Epithelial cell of esophagus (primary cell): ENCODE results near the gene IRGC.

Experiments used
- DNase-seq: peaks from one replicate; pipeline ENCODE4 v3.0.0; 2010; ENCODE audit warnings: low read depth
- H3K4me3 ChIP-seq: 2 replicates; pipeline ENCODE4 v1.5.1; 2011; ENCODE audit warnings: mild to moderate bottlenecking, low read length, control low read depth
- TF ChIP-seq, protein P1 (sequence below): IDR thresholded peaks from 2 replicates; pipeline ENCODE4 v1.5.1; 2011; ENCODE audit warnings: low read depth, mild to moderate bottlenecking, low read length, control low read depth, inconsistent platforms; ENCODE audit not compliant: insufficient read depth; ENCODE audit errors: missing control alignments

Gene IRGC

GRCh38 chr19:43749898-43750297 lies 34.0 kb downstream of the IRGC start:
- TF ChIP-seq, protein P1, sequence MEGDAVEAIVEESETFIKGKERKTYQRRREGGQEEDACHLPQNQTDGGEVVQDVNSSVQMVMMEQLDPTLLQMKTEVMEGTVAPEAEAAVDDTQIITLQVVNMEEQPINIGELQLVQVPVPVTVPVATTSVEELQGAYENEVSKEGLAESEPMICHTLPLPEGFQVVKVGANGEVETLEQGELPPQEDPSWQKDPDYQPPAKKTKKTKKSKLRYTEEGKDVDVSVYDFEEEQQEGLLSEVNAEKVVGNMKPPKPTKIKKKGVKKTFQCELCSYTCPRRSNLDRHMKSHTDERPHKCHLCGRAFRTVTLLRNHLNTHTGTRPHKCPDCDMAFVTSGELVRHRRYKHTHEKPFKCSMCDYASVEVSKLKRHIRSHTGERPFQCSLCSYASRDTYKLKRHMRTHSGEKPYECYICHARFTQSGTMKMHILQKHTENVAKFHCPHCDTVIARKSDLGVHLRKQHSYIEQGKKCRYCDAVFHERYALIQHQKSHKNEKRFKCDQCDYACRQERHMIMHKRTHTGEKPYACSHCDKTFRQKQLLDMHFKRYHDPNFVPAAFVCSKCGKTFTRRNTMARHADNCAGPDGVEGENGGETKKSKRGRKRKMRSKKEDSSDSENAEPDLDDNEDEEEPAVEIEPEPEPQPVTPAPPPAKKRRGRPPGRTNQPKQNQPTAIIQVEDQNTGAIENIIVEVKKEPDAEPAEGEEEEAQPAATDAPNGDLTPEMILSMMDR: no peak
- DNase-seq: no peak
- H3K4me3 ChIP-seq: no peak overlapping the region

DNA sequence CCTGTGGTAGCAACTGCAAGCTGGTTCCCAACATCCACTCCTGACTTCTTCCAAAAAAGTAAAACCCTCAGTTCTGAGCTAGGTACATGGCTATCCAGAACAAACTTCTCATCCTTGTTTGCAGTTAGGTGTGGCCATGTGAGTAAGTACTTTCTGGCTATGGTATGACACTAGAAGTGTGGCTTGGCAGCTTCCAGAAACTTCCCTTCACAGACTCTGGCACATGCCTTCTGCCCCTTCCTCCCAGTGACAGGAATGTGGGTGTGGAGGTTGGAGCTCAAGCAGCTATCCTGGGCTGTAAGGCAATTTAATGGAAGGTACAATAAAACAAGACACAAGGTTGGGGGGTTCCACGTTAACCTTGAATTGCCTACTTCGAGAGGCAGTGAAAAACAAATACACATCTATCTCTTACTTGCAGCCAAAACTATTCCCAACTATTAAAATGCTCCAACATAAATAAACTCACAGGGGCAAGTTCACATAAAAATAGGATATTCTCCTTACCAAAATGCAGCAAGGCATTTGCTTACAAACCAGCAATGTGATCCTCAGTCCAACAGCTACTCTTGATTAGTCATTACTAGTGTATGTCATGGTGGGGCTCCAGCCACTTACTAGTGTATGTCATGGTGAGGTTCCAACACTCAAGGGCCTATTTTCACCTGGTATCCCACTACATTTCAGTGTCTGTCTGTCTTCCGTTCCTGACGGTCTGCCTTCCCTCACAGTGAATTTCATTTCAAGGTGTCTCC lies 35.8 kb downstream of the IRGC start:
- no peak overlapping the region for H3K4me3 ChIP-seq

DNA sequence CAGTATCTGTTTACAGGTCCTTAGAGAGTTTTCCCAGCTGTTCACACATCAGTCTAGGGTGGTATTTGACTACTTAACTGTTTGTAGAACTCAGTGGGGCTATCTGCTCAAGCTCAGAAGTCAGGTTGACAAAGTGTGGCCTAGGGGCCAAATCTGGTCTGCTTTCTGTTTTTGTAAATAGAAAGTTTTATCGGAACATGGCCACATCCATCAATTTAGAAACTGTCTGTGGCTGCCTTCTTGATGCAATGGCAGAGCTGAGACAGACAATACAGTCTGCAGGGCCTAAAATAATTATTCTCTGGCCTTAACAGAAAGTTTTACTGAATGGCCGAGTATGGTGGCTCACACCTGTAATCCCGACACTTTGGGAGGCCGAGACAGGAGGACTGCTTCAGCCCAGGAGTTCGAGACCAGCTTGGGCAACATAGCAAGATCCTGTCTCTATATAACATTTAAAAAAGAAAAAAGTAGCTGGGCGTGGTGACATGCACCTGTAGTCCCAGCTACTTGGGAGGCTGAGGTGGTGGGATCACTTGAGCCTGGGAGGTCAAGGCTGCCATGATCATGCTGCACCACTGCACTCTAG lies 36.5 kb downstream of the IRGC start:
- DNase-seq: no peak
- no peak overlapping the region for H3K4me3 ChIP-seq
- TF ChIP-seq, protein P1: no peak

More for the DNA sequence above, 35.8 kb downstream of the IRGC start:
- DNase-seq: peak; percentile 56
- TF ChIP-seq, protein P1: no peak

GRCh38 chr19:43754253-43754502 lies 38.3 kb downstream of the IRGC start:
- DNase-seq: no peak
- TF ChIP-seq, protein P1: no peak
- H3K4me3 ChIP-seq: peak overlapping the region; percentile 85

DNA sequence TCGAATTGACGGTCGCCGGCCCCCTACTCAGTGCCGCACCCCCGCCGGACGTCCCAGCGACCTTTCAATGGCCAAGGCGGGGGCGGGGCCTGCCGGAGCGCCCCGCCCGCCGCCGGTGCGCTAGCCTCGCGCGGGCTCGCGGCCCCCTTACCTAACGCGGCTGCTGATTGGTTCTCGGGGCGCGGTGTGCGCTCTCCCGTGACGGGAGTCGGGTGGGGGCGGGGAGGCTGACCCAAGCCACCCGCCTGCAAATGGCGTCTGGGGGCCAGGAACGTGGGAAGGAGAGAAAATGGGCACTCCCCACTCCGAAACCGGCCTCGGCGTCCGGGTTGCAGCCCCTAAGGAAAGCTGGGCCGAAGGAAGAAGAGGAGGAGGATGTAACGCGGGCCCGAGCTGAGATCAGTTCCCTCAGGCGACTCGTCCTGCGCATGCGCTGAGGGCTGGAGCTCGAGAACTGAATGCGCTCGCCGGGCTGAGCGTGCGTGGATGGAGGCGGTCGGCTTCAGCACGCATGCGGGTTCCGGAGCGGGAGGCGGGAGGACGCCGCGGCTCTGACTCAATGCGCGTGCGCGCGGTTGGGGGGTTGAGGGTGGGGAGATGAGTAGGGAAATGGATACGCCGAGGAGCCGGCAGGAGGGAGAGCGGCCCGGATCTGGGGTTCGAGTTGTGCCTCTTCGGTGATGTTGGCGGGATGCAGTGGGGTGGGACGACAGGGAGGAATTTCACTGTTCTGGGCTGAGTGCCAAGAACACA lies 38.8 kb downstream of the IRGC start, which contains the start of gene SMG9:
Gene SMG9 (minus strand): TSS at position 460 of the 753 bp plus-strand sequence. CDS start 4,221 bp downstream, outside the sequence.
- H3K4me3 ChIP-seq: peak within 1 kb of the TSS; percentile 85
- peak; percentile 98 for DNase-seq
- TF ChIP-seq, protein P1: no peak

- TF ChIP-seq, protein P1: no peak
- peak; percentile 69 for DNase-seq
- H3K4me3 ChIP-seq: peak overlapping the region; percentile 85
Observed at GRCh38 chr19:43755256-43755801, 39.5 kb downstream of the IRGC start.
